CD4-positive, alpha-beta T cell (primary cell): ENCODE data around the gene GIT2. TPM values are rescaled to one million over a fixed set of nuclear protein-coding genes. Genes with fewer than 3 reads are reported as not detected.

Experiments used
- ATAC-seq: fragments of 200-7000 bp; cut with Tn5 transposase; one replicate; pipeline ENCODE4 v1.10.0; 2022; ENCODE audit warnings: mild to moderate bottlenecking; ENCODE audit not compliant: poor library complexity
- CTCF ChIA-PET: fragments of 350-600 bp; sonication (Branson Sonifier 250); formaldehyde crosslinking; loops from one replicate; lab custom pipeline; 2021; ENCODE audit warnings: antibody characterized with exemption, inconsistent platforms; lab: Charles Lee
- POLR2A ChIA-PET: fragments of 350-600 bp; sonication (Branson Sonifier 250); formaldehyde crosslinking; loops from one replicate; lab custom pipeline; 2021; ENCODE audit warnings: antibody characterized with exemption, inconsistent platforms; lab: Charles Lee
- DNase-seq, 14 experiments: peaks; one replicate each; pipeline ENCODE4 v3.0.0-alpha.2; 2013 to 2020; ENCODE audit warnings: mixed read lengths in 2 of 14
- H3K27ac ChIP-seq, 2 donors: one replicate each; pipeline versions ENCODE4 v1.5.1 to v1.7.0; 2013; ENCODE audit warnings: low read length in 2 of 2, low read depth in 1 of 2, mild to moderate bottlenecking in 1 of 2
- H3K27me3 ChIP-seq, 2 experiments: 1 replicate in 1 of 2; 2 replicates in 1 of 2; pipeline versions ENCODE4 v1.6.1 to v1.7.0; 2013; ENCODE audit warnings: low read length in 2 of 2, control low read depth in 1 of 2, mild to moderate bottlenecking in 1 of 2, moderate library complexity in 1 of 2; ENCODE audit not compliant: insufficient read depth in 2 of 2, control insufficient read depth in 1 of 2
- H3K36me3 ChIP-seq: one replicate; pipeline ENCODE4 v1.6.1; 2013; ENCODE audit warnings: low read length, control low read depth; ENCODE audit not compliant: insufficient read depth
- H3K4me1 ChIP-seq: one replicate; pipeline ENCODE4 v1.6.1; 2013; ENCODE audit warnings: low read length, control low read depth; ENCODE audit not compliant: insufficient read depth
- H3K4me3 ChIP-seq: one replicate; pipeline ENCODE4 v1.5.1; 2013; ENCODE audit warnings: mild to moderate bottlenecking, low read length, moderate library complexity
- H3K9me3 ChIP-seq, 2 experiments: 1 replicate in 1 of 2; 2 replicates in 1 of 2; pipeline versions ENCODE4 v1.6.1 to v1.7.0; 2013; ENCODE audit warnings: low read length in 2 of 2, mild to moderate bottlenecking in 2 of 2, control low read depth in 1 of 2, moderate library complexity in 1 of 2; ENCODE audit not compliant: control insufficient read depth in 1 of 2, insufficient read depth in 1 of 2
- H3K27ac Mint-ChIP-seq: one replicate; pipeline ENCODE4 v1.8.0; 2020; ENCODE audit warnings: mixed read lengths
- H3K27me3 Mint-ChIP-seq: one replicate; pipeline ENCODE4 v1.8.0; 2021; ENCODE audit warnings: mixed read lengths
- H3K36me3 Mint-ChIP-seq: one replicate; pipeline ENCODE4 v1.8.0; 2021; ENCODE audit warnings: low read depth, mixed read lengths
- H3K4me1 Mint-ChIP-seq: one replicate; pipeline ENCODE4 v1.8.0; 2021; ENCODE audit warnings: low read depth, mixed read lengths
- H3K4me3 Mint-ChIP-seq: one replicate; pipeline ENCODE4 v1.8.0; 2020; ENCODE audit warnings: mild to moderate bottlenecking, mixed read lengths
- H3K9me3 Mint-ChIP-seq: one replicate; pipeline ENCODE4 v1.8.0; 2020; ENCODE audit warnings: mixed read lengths
- CTCF ChIP-seq: fragments of 200-600 bp; IDR thresholded peaks from one replicate; pipeline ENCODE4 v1.8.0; 2022; ENCODE audit warnings: antibody characterized with exemption, mild to moderate bottlenecking
- intact Hi-C, 2 experiments: fragments of 100-400 bp; cut with DNase I in 1 of 2; cut with micrococcal nuclease in 1 of 2; formaldehyde crosslinking; loops; one replicate each; pipeline versions ENCODE4 v1.15.1 to v1.9.0; 2023 to 2025; cut with DNase I, micrococcal nuclease
- total RNA-seq, 174 experiments: library from RNA in 2 of 174; stranded (reverse) in 2 of 174; gene quantifications; one replicate each; pipeline ENCODE4 v1.2.3 and lab custom pipeline; 2021 to 2026

GIT2 gene
- total RNA-seq, 2 experiments from 2014 or later, result 68.6 to 70.7 TPM

GRCh38 chr12:109959411-109960093 is 36.6 kb downstream of the GIT2 start:
- no peaks in the 10 kb centered on the region for H3K9me3 ChIP-seq
- H3K4me1 Mint-ChIP-seq, result peaks cover 5% of the 10 kb centered on the region
- H3K27me3 Mint-ChIP-seq, result no peaks in the 10 kb centered on the region
- no peaks in the 10 kb centered on the region for H3K27me3 ChIP-seq
- ChIA-PET CTCF (no interaction called here), POLR2A (no interaction called here)
- ATAC-seq (no peak), DNase-seq (no peak)
- H3K27ac ChIP-seq, result no peak overlapping the region
- no peaks in the 10 kb centered on the region for H3K9me3 Mint-ChIP-seq
- TF ChIP-seq CTCF, result no peak
- H3K4me3 ChIP-seq, result no peak overlapping the region
- peaks cover 2% of the 10 kb centered on the region for H3K4me1 ChIP-seq
- peak overlapping the region; percentile 30 for H3K27ac Mint-ChIP-seq
- peaks cover 90% of the 10 kb centered on the region for H3K36me3 Mint-ChIP-seq
- H3K4me3 Mint-ChIP-seq, result no peak overlapping the region
- intact Hi-C loops, result no loop called here
- peaks cover 84% of the 10 kb centered on the region for H3K36me3 ChIP-seq

- intact Hi-C loops, result no loop called here
- POLR2A ChIA-PET, result interaction anchor here (0.6 kb wide), 1 partner anchor 10 kb away, joined by 5 read pairs; no protein-coding TSS in a partner anchor
- ATAC-seq, result no peak
- Mint-ChIP-seq H3K4me1 (peaks cover 2% of the 10 kb centered on the region), H3K4me3 (no peak overlapping the region), H3K27me3 (no peaks in the 10 kb centered on the region), H3K36me3 (peaks cover 88% of the 10 kb centered on the region), H3K27ac (no peak overlapping the region), H3K9me3 (no peaks in the 10 kb centered on the region)
- H3K27ac ChIP-seq, result no peak overlapping the region
- H3K27me3 ChIP-seq, result no peaks in the 10 kb centered on the region
- no peak overlapping the region for H3K4me3 ChIP-seq
- peaks cover 2% of the 10 kb centered on the region for H3K4me1 ChIP-seq
- H3K9me3 ChIP-seq, result no peaks in the 10 kb centered on the region
- CTCF ChIA-PET, result interaction anchor here (0.7 kb wide), 1 partner anchor 857 kb away, joined by 3 read pairs; no protein-coding TSS in a partner anchor
- TF ChIP-seq CTCF, result no peak
- H3K36me3 ChIP-seq, result peaks cover 78% of the 10 kb centered on the region
- DNase-seq, result no peak
Observed at GRCh38 chr12:109958374-109958773, 37.8 kb downstream of the GIT2 start.

- Histone ChIP-seq H3K4me3 (no peak overlapping the region), H3K4me1 (no peaks in the 10 kb centered on the region), H3K27ac (no peak overlapping the region), H3K9me3 (no peaks in the 10 kb centered on the region), H3K27me3 (no peaks in the 10 kb centered on the region), H3K36me3 (peaks cover 80% of the 10 kb centered on the region)
- peaks cover 89% of the 10 kb centered on the region for H3K36me3 Mint-ChIP-seq
- no peak overlapping the region for H3K4me3 Mint-ChIP-seq
- no peaks in the 10 kb centered on the region for H3K9me3 Mint-ChIP-seq
- POLR2A ChIA-PET, result no interaction called here
- H3K4me1 Mint-ChIP-seq, result peaks cover 5% of the 10 kb centered on the region
- no peak for TF ChIP-seq CTCF
- intact Hi-C loops, result no loop called here
- no peak overlapping the region for H3K27ac Mint-ChIP-seq
- CTCF ChIA-PET, result no interaction called here
- no peak for DNase-seq
- no peaks in the 10 kb centered on the region for H3K27me3 Mint-ChIP-seq
- no peak for ATAC-seq
Observed at GRCh38 chr12:109953656-109954055, 42.5 kb downstream of the GIT2 start.
